ENCODE measurements around the gene BIRC2.
"Not testable (repeated sequence)": the region's sequence is repeated elsewhere in the genome, so short reads cannot be mapped to it uniquely, and the experiment has no call there.

DNA sequence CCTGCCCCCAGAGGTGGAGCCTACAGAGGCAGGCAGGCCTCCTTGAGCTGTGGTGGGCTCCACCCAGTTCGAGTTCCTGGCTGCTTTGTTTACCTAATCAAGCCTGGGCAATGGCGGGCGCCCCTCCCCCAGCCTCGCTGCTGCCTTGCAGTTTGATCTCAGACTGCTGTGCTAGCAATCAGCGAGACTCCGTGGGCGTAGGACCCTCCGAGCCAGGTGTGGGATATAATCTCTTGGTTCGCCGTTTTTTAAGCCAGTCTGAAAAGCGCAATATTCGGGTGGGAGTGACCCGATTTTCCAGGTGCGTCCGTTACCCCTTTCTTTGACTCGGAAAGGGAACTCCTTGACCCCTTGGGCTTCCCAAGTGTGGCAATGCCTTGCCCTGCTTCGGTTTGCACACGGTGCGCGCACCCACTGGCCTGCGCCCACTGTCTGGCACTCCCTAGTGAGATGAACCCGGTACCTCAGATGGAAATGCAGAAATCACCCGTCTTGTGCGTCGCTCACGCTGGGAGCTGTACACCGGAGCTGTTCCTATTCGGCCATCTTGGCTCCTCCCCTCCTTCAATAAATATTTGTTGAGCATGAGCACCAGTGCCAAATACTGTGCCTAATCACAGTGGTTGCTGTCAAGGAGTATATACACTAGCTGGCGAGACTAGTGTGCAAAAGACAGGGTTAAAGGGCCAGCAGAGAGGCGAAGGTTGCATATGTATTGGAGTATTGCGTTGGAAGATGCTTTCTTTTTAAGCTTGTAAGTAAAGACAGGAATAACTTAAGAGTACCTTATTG is 27.8 kb downstream of the BIRC2 start:
- TF ChIP-seq CTCF (IDR thresholded peaks at IDR 0.05; ENCODE audit: low read length); EZH2 (optimal IDR thresholded peaks at IDR 0.05; ENCODE audit: low read depth, low read length): not testable (repeated sequence)
